Ishikawa (cell line): ENCODE results near the gene PHOX2B.

Experiments
- CREB1 ChIP-seq: IDR thresholded peaks from 2 replicates; pipeline ENCODE4 v1.6.1; 2012; ENCODE audit warnings: low read depth
- EGR1 ChIP-seq: IDR thresholded peaks from 2 replicates; pipeline ENCODE4 v1.6.1; 2012
- EP300 ChIP-seq: IDR thresholded peaks from 2 replicates; pipeline ENCODE4 v1.6.1; 2012; ENCODE audit warnings: borderline replicate concordance
- FOXM1 ChIP-seq: IDR thresholded peaks from 2 replicates; pipeline ENCODE4 v1.6.1; 2012; ENCODE audit warnings: low read depth, borderline replicate concordance
- MAX ChIP-seq: IDR thresholded peaks from 2 replicates; pipeline ENCODE4 v1.6.1; 2012
- RAD21 ChIP-seq: IDR thresholded peaks from 2 replicates; pipeline ENCODE4 v1.6.1; 2012; ENCODE audit warnings: low read depth
- USF1 ChIP-seq: IDR thresholded peaks from 2 replicates; pipeline ENCODE4 v1.6.1; 2012

DNA sequence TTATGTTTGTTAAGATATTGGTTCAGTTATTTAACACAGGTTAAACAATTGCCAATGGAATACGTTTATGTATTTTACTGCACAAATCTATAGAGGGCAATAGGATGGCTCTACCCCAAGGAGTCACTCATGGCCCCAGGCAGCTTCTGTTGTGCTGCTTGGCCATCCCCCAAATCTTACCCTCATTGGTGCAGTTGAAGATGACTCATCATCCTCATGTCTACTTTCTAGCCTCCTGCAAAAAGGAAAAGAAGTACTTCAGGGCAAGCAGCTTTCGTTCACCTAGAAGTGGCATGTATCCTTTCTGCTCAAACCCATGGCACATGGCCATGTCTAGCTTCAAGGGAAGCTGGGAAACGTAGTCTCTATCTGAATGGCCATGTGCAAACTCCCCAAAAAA lies 14.2 kb downstream of the PHOX2B start:
- TF ChIP-seq EP300 = no peak
- TF ChIP-seq MAX = no peak
- no peak for TF ChIP-seq CREB1
- TF ChIP-seq EGR1 = no peak
- TF ChIP-seq RAD21 = no peak
- no peak for TF ChIP-seq FOXM1
- no peak for TF ChIP-seq USF1
